AG04450 (cell line): ENCODE data around the gene FAM114A2. TPM values are rescaled to one million over a fixed set of nuclear protein-coding genes. Genes with fewer than 3 reads are reported as not detected.

ENCODE experiments used
- CTCF ChIA-PET: fragments of 300-600, 350-600 bp; formaldehyde crosslinking; extraction: SDS; loops from one replicate; lab custom pipeline; 2022; ENCODE audit warnings: antibody characterized with exemption, inconsistent platforms; lab: Charles Lee
- POLR2A ChIA-PET: fragments of 350-600 bp; formaldehyde crosslinking; extraction: SDS; loops from one replicate; lab custom pipeline; 2021; ENCODE audit warnings: antibody characterized with exemption, inconsistent platforms; lab: Yijun Ruan, JAX
- DNase-seq: peaks from one replicate; pipeline ENCODE4 v3.0.0-alpha.2; 2011; ENCODE audit warnings: low read depth, low spot score
- H3K27ac ChIP-seq: one replicate; pipeline ENCODE4 v1.5.1; 2012; ENCODE audit warnings: low read depth, low read length, control low read depth
- H3K27me3 ChIP-seq: one replicate; pipeline ENCODE4 v1.6.0; 2012; ENCODE audit warnings: low read length; ENCODE audit not compliant: control insufficient read depth, insufficient read depth
- H3K4me3 ChIP-seq: 2 replicates; pipeline ENCODE4 v1.5.1; 2011; ENCODE audit warnings: mild to moderate bottlenecking, low read depth, low read length, control low read depth
- H3K9me3 ChIP-seq: 2 replicates; pipeline ENCODE4 v1.5.1; 2012; ENCODE audit warnings: low read length; ENCODE audit not compliant: control insufficient read depth, insufficient read depth
- CTCF ChIP-seq: IDR thresholded peaks from 2 replicates; pipeline ENCODE4 v1.5.1; 2011; ENCODE audit warnings: low read depth, low read length, control low read depth, inconsistent platforms
- polyA plus RNA-seq: library from polyadenylated mRNA; depleted of rRNA; stranded (reverse); fragments of >200 nt; gene quantifications from 2 replicates; pipeline ENCODE4 v1.2.3, GENCODE V29; 2011

FAM114A2 gene
- polyA plus RNA-seq, 1 experiment: 23.8 TPM

- no peak overlapping the region for H3K4me3 ChIP-seq
- CTCF ChIA-PET: interaction anchor here (1.2 kb wide), 1 partner anchor 192 kb away, joined by 5 read pairs; no protein-coding TSS in a partner anchor
- no peak for TF ChIP-seq CTCF
- H3K9me3 ChIP-seq: no peaks in the 10 kb centered on the region
- DNase-seq: no peak
- no peak overlapping the region for H3K27ac ChIP-seq
- no peaks in the 10 kb centered on the region for H3K27me3 ChIP-seq
- POLR2A ChIA-PET: no interaction called here
Measured at GRCh38 chr5:154005648-154006047, 33.1 kb downstream of the FAM114A2 start.

- no peak for DNase-seq
- Histone ChIP-seq H3K27me3 (no peaks in the 10 kb centered on the region), H3K4me3 (no peak overlapping the region), H3K9me3 (no peaks in the 10 kb centered on the region), H3K27ac (no peak overlapping the region)
- CTCF ChIA-PET: interaction anchor here (0.5 kb wide), 1 partner anchor 49 kb away, joined by 4 read pairs; no protein-coding TSS in a partner anchor
- POLR2A ChIA-PET: no interaction called here
- TF ChIP-seq CTCF: no peak
Measured at GRCh38 chr5:154002511-154003020, 36.1 kb downstream of the FAM114A2 start.

- Histone ChIP-seq H3K27ac (no peak overlapping the region), H3K9me3 (no peaks in the 10 kb centered on the region), H3K27me3 (no peaks in the 10 kb centered on the region), H3K4me3 (no peak overlapping the region)
- no peak for TF ChIP-seq CTCF
- CTCF ChIA-PET: no interaction called here
- POLR2A ChIA-PET: no interaction called here
- DNase-seq: no peak
Measured at GRCh38 chr5:154002093-154002492, 36.6 kb downstream of the FAM114A2 start.

GRCh38 chr5:154000703-154001102, 38.0 kb downstream of the FAM114A2 start:
- no peak for DNase-seq
- POLR2A ChIA-PET: no interaction called here
- TF ChIP-seq CTCF: no peak
- Histone ChIP-seq H3K9me3 (no peaks in the 10 kb centered on the region), H3K27me3 (no peaks in the 10 kb centered on the region), H3K4me3 (no peak overlapping the region), H3K27ac (no peak overlapping the region)
- CTCF ChIA-PET: no interaction called here

GRCh38 chr5:153999995-154000394, 38.7 kb downstream of the FAM114A2 start:
- H3K27me3 ChIP-seq: no peaks in the 10 kb centered on the region
- no peak for TF ChIP-seq CTCF
- H3K27ac ChIP-seq: no peak overlapping the region
- POLR2A ChIA-PET: no interaction called here
- H3K4me3 ChIP-seq: no peak overlapping the region
- H3K9me3 ChIP-seq: no peaks in the 10 kb centered on the region
- no peak for DNase-seq
- CTCF ChIA-PET: interaction anchor here (0.6 kb wide), 1 partner anchor 8 kb away, joined by 7 read pairs; no protein-coding TSS in a partner anchor
